Tibial artery (tissue), 4 donors: ENCODE data around the gene MIOS.

Source experiments
- DNase-seq, 2 donors: peaks; one replicate each; pipeline ENCODE4 v3.0.0-alpha.2; 2019
- H3K27ac ChIP-seq, 2 donors: fragments of 200-600 bp; sonication (generic) in 1 of 2; 1 replicate in 1 of 2; 2 replicates in 1 of 2; pipeline ENCODE4 v1.5.1; 2018 to 2019; ENCODE audit warnings: mild to moderate bottlenecking in 1 of 2
- H3K27me3 ChIP-seq, 2 donors: fragments of 200-600 bp; sonication (generic) in 1 of 2; one replicate each; pipeline versions ENCODE4 v1.5.1 to v1.6.0; 2016 to 2019
- H3K36me3 ChIP-seq, 3 donors: fragments of 200-600 bp; sonication (generic) in 2 of 3; one replicate each; pipeline ENCODE4 v1.5.1; 2016 to 2019; ENCODE audit warnings: mild to moderate bottlenecking in 2 of 3
- H3K4me1 ChIP-seq, 4 donors: fragments of 200-600 bp; sonication (generic) in 2 of 4; 1 replicate in 3 of 4; 2 replicates in 1 of 4; pipeline ENCODE4 v1.5.1; 2016 to 2019
- H3K4me3 ChIP-seq, 2 donors: fragments of 200-600 bp; sonication (generic) in 1 of 2; 1 replicate in 1 of 2; 2 replicates in 1 of 2; pipeline ENCODE4 v1.5.1; 2018 to 2019; ENCODE audit warnings: mild to moderate bottlenecking in 2 of 2
- H3K9me3 ChIP-seq, 3 donors: fragments of 200-600 bp; sonication (generic) in 1 of 3; one replicate each; pipeline ENCODE4 v1.5.1; 2016 to 2019
- CTCF ChIP-seq, 2 experiments: fragments of 200-600 bp in 1 of 2; fragments of 450-650 bp in 1 of 2; IDR thresholded peaks; one replicate each; pipeline ENCODE4 v1.5.1; 2017 to 2019; ENCODE audit warnings: antibody characterized with exemption in 2 of 2, mild to moderate bottlenecking in 1 of 2, moderate library complexity in 1 of 2
- intact Hi-C: fragments of 100-400 bp; cut with DNase I; formaldehyde crosslinking; loops from one replicate; pipeline ENCODE4 v1.15.0; 2023; ENCODE audit warnings: low total_unique reads

The MIOS gene

GRCh38 chr7:7522421-7522820, 44.3 kb upstream of the MIOS start:
- no peaks in the 10 kb centered on the region for H3K36me3 ChIP-seq
- H3K9me3 ChIP-seq: no peaks in the 10 kb centered on the region
- intact Hi-C loops: no loop called here
- no peak for DNase-seq
- no peaks in the 10 kb centered on the region for H3K27me3 ChIP-seq
- no peaks in the 10 kb centered on the region for H3K4me1 ChIP-seq
- no peak for TF ChIP-seq CTCF (IDR thresholded peaks at IDR 0.05)
- H3K27ac ChIP-seq: no peak overlapping the region
- H3K4me3 ChIP-seq: no peak overlapping the region

- H3K27me3 ChIP-seq: no peaks in the 10 kb centered on the region
- H3K36me3 ChIP-seq: no peaks in the 10 kb centered on the region
- no peak for DNase-seq
- H3K9me3 ChIP-seq: no peaks in the 10 kb centered on the region
- H3K27ac ChIP-seq: no peak overlapping the region
- no peaks in the 10 kb centered on the region for H3K4me1 ChIP-seq
- no peak overlapping the region for H3K4me3 ChIP-seq
- intact Hi-C loops: no loop called here
- no peak for TF ChIP-seq CTCF (IDR thresholded peaks at IDR 0.05)
These were observed 42.6 kb upstream of the MIOS start for GRCh38 chr7:7524121-7524520.

- TF ChIP-seq CTCF (IDR thresholded peaks at IDR 0.05): no peak
- intact Hi-C loops: no loop called here
These were observed 40.7 kb upstream of the MIOS start for GRCh38 chr7:7526006-7526405.

GRCh38 chr7:7527047-7527446, 39.6 kb upstream of the MIOS start:
- Histone ChIP-seq H3K4me3 (no peak overlapping the region), H3K4me1 (no peaks in the 10 kb centered on the region), H3K36me3 (no peaks in the 10 kb centered on the region), H3K27me3 (no peaks in the 10 kb centered on the region), H3K27ac (no peak overlapping the region), H3K9me3 (no peaks in the 10 kb centered on the region)
- intact Hi-C loops: no loop called here
- no peak for TF ChIP-seq CTCF (IDR thresholded peaks at IDR 0.05)
- no peak for DNase-seq

More at GRCh38 chr7:7526006-7526405, 40.7 kb upstream of the MIOS start:
- H3K36me3 ChIP-seq: no peaks in the 10 kb centered on the region
- H3K9me3 ChIP-seq: no peaks in the 10 kb centered on the region
- no peaks in the 10 kb centered on the region for H3K4me1 ChIP-seq
- H3K4me3 ChIP-seq: no peak overlapping the region
- no peak for DNase-seq
- H3K27me3 ChIP-seq: no peaks in the 10 kb centered on the region
- no peak overlapping the region for H3K27ac ChIP-seq

- intact Hi-C loops: no loop called here
- Histone ChIP-seq H3K36me3 (no peaks in the 10 kb centered on the region), H3K27ac (no peak overlapping the region), H3K4me1 (no peaks in the 10 kb centered on the region), H3K27me3 (no peaks in the 10 kb centered on the region), H3K4me3 (no peak overlapping the region), H3K9me3 (no peaks in the 10 kb centered on the region)
- no peak for TF ChIP-seq CTCF (IDR thresholded peaks at IDR 0.05)
- no peak for DNase-seq
These were observed 37.4 kb upstream of the MIOS start for GRCh38 chr7:7529328-7529727.

DNA sequence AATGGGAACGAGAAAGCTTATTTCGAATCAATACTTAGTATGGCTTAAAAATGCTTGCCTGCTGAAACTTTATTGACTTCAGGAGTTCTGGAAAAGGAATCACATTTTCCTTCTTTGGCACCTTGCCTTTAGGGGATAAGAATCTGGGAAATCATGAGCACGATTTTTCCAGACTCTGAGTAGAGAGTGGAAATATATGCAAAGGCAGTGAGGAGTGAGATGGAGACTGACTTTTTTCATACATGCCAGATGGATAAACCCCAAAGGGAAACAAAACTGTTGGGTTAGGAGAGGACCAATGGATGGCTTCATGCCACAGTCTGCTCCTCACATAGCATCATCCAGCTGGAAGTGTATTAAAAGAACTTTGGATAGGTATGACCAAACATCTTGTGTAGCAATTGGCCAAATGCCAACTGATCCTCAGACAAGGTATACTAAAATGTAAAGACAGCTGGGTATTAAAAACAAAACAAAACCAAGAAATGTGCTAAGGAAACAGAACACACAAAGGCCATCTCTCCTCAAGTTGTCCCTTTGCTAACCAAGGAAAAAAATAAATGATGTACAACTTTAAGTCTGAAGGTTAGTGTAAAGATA, 32.8 kb upstream of the MIOS start:
- Histone ChIP-seq H3K27me3 (no peaks in the 10 kb centered on the region), H3K9me3 (no peaks in the 10 kb centered on the region), H3K4me3 (no peak overlapping the region), H3K4me1 (no peaks in the 10 kb centered on the region), H3K27ac (no peak overlapping the region), H3K36me3 (no peaks in the 10 kb centered on the region)
- no peak for TF ChIP-seq CTCF (IDR thresholded peaks at IDR 0.05)
- DNase-seq: no peak
- intact Hi-C loops: no loop called here
